ENCODE results near the gene SSBP4.

- TF ChIP-seq, protein P1, sequence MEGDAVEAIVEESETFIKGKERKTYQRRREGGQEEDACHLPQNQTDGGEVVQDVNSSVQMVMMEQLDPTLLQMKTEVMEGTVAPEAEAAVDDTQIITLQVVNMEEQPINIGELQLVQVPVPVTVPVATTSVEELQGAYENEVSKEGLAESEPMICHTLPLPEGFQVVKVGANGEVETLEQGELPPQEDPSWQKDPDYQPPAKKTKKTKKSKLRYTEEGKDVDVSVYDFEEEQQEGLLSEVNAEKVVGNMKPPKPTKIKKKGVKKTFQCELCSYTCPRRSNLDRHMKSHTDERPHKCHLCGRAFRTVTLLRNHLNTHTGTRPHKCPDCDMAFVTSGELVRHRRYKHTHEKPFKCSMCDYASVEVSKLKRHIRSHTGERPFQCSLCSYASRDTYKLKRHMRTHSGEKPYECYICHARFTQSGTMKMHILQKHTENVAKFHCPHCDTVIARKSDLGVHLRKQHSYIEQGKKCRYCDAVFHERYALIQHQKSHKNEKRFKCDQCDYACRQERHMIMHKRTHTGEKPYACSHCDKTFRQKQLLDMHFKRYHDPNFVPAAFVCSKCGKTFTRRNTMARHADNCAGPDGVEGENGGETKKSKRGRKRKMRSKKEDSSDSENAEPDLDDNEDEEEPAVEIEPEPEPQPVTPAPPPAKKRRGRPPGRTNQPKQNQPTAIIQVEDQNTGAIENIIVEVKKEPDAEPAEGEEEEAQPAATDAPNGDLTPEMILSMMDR (IDR thresholded peaks at IDR 0.05; ENCODE audit: insufficient read depth, low read depth, low read length), result no peak
- TF ChIP-seq EZH2 (IDR thresholded peaks at IDR 0.05; ENCODE audit: insufficient read depth, low read length), result no peak
These were observed 45.4 kb downstream of the SSBP4 start for GRCh38 chr19:18464646-18465045.

Measured in astrocyte (in vitro differentiated cells and primary cell).